Epithelial cell of prostate (primary cell): ENCODE measurements around the gene MAP10.
A peak's percentile ranks its signal among the peaks of the same experiment; 100 is the strongest.
"Not testable (repeated sequence)": the region's sequence is repeated elsewhere in the genome, so short reads cannot be mapped to it uniquely, and the experiment has no call there.

ENCODE experiments used
- DNase-seq: peaks from one replicate; pipeline ENCODE4 v3.0.0-alpha.2; 2011; ENCODE audit warnings: low read depth, low spot score
- H3K27ac ChIP-seq: fragments of 450-650 bp; 2 replicates; pipeline ENCODE4 v1.5.1; 2017; ENCODE audit warnings: mild to moderate bottlenecking

MAP10 gene, protein sequence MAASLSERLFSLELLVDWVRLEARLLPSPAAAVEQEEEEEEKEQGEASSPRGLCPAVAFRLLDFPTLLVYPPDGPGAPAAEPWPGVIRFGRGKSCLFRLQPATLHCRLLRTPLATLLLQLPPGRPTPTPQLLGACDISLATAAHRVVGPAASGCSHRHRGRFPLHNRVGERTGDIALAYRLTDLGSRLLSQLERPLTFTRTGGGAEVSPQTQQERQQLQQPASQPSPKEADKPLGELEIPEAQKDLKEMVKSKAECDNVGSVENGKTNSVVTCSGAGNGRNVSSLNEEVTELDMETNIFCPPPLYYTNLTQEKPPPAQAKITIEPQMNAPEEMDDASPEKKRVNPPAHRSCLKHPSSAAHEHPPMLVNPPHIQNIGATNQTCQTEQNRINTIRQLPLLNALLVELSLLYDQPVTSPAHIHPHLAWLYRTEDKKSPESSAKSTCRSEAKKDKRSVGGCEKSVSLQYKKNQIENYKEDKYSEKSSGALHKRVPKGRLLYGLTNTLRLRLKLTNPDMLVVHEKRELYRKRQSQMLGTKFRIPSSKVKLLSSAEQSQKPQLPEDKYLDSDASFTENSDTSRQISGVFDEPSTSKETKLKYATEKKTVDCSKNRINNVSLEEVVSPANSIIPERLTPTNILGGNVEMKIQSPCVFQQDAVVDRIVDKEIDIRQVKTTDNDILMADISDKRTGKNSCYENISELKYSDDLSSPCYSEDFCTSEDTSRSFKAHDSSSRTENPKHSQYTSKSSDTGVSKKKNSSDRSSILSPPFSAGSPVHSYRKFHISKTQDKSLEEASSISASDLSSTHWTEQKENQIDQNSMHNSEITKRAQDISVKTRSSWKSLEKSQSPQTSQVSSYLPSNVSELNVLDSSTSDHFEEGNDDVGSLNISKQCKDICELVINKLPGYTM

DNA sequence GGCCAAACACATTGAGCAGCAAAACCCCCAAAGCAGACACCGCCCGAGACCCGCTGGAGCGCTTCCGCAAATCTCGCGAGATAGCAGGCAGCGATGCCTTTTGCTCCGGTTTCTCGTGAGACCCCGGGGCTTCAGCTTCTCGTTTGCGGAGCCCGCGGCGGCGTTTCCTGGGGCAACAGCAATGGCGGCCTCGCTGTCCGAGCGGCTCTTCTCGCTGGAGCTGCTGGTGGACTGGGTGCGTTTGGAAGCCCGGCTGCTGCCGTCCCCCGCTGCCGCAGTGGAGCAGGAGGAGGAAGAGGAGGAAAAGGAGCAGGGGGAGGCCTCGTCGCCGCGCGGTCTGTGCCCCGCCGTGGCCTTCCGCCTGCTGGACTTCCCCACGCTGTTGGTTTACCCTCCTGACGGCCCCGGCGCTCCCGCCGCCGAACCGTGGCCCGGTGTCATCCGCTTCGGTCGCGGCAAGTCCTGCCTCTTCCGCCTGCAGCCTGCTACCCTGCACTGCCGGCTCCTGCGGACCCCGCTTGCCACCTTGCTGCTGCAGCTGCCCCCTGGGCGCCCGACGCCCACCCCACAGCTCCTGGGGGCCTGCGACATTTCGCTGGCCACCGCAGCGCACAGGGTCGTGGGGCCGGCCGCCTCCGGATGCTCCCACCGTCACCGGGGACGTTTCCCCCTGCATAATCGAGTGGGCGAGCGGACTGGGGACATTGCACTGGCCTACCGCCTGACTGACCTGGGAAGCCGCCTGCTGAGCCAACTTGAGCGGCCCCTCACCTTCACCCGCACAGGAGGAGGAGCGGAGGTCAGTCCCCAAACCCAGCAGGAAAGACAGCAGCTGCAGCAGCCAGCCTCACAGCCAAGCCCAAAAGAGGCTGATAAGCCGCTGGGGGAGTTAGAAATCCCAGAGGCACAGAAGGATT lies at the start of gene MAP10:
Gene MAP10 (plus strand): TSS at position 148 of the 917 bp plus-strand sequence. CDS start 34 bp downstream, at position 182.
- H3K27ac ChIP-seq: no peak within 1 kb of the TSS
- no peak for DNase-seq

DNA sequence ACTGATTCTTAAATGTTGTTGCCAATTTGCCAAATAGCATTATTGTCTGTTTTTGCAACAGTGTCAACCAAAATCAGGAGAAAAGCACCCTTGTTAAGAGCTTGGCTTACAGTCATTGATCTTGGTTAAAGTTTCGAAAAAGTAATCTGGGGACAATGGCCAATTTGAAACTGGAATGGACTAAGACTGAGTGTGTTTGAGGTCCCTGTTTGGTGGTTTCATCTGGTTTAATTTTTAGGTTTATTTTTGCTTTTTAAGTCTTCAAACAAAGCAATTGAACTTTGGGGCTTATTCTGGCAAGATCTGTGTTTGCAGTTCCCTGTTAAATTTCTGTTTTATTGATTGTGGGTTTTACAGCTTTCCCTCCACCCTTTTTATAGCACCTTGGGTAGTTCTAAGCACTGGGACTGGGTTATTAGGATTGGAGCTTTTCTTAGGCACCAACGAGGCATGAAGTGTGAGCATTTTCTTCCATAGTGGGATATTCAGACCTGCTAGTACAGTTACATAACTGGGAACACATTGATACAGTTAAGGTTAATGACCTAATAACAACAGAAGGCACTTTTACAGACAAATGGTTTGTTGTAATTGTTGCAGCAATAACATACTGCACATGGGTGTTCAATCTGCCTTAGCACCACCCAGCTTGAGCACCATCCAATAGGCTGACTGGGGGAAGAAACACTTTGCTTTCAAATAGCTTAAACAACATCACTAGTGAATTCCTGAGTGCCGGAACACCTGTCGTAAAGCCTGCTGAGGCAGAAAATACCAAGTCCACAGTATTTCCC lies 40.6 kb upstream of the MAP10 start:
- no peak for DNase-seq
- H3K27ac ChIP-seq: no peak overlapping the region

DNA sequence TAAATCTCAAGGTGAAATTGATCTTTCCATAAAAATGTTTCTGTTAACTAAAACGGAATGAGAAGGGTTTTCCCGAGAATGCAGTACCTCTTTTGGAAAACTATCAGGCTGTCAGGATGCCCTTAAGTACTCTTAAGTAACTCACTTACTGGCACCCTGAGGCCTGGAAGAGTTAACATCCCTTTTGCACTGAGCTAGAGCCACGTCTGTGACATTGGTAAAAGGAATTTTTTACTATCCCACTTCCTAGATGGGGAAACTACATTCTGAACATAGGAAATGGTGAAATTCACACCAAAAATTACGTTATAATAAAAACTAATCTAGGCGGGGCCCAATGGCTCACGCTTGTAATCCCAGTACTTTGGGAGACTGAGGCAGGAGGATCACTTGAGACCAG lies 39.7 kb upstream of the MAP10 start:
- no peak overlapping the region for H3K27ac ChIP-seq
- DNase-seq: no peak

DNA sequence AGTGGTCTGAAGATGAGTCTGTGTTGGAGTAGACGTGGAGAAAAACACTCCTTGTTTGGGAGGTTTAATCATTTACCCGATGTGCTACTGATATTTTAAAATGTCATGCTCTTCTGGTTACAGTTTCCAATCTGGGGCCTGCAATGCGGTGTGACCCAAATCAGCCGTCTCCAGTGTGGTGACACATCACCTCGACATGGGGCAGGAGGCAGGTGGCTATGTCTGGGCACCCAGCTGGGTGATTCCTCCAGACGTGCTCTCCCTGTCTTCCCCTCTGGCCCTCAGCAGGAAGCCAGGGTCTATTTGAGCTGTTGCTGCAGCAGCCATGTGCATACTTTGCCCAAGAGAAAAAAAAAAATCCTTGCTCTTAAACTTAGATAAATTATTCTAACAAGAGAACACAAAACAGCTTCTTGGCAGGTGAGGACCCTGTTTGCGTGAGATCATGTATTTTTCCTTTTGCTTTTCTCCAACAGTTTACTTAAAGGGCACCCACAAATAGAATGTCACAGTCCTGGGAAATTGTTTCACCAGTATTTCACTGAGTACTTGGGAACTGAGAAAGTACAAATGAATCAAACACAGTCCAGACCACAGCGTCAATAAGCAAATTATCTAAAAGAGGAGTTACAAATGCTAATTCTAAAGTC lies 38.9 kb upstream of the MAP10 start:
- no peak overlapping the region for H3K27ac ChIP-seq
- DNase-seq: no peak

DNA sequence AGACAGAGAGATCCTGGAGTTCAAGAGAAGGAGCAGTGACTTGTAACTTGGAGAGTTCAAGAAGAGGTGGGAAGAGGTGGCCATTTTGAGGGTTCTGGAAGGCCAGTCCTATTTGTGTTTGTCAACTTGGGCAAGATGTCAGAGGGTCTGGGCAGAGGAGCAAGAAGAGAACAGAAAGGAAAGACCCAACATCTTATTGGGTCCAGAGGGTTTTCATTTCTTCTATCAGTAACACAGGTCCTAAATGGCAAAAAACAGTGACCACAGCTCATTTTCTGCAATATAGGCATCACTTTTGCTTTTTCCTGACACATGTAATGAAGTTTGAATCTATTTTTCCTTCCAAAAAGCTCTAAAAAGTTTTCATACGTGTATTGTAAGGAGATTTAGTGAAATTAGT lies 38.3 kb upstream of the MAP10 start:
- DNase-seq: no peak
- H3K27ac ChIP-seq: peak overlapping the region; percentile 51

DNA sequence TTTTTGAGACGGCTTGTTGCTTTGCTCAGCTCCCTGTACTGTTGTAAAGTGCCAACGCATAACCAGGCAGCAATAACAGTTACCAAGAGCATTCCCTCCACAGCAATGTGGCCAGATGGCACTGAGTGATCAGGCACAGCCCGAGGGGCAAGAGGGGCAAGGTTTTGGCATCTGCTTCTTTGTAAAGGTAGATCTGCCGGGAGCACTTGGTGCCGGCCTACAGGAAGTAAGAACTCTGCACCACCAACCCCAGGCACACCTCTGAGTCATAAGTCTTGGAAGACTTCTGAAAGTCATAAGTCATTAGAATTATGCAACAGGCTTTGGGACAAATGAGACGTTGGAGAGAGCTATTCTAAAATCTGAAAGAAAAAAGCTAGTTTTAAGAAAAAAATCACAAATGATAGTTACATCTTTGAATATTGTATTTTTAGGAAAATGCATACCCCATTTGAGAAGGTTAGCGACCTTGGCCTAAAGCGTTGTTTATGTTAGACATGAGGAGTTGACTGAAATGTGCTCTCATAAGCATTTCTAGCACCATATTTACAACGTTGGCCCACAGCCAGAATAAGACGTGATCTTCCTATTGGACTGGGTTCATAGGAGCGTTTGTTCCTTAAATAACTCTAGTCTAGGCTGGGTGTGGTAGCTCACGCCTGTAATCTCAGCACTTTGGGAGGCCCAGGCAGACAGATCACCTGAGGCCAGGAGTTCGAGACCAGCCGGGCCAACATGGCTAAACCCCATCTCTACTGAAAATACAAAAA lies 37.7 kb upstream of the MAP10 start:
- peak; percentile 73 for DNase-seq
- H3K27ac ChIP-seq: peak overlapping the region; percentile 51

DNA sequence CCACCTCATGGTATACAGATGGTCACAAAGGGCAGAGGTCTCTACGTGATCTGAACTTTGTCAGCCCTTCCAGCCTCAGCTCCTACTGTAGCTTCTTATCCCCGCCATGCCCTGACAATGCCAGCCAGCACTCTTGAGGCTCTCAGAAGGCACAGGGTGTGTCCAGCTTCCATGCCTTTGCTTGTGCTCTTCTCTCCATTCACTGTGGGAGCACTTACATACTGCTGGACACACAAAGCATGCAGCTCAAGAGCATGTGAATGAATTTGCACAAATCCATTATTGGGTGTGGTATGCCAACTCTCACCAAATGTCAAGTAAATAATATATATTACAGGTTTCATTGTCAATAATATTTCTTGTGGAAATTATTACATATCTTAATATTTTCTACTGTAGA lies 36.4 kb upstream of the MAP10 start:
- DNase-seq: no peak
- H3K27ac ChIP-seq: no peak overlapping the region

DNA sequence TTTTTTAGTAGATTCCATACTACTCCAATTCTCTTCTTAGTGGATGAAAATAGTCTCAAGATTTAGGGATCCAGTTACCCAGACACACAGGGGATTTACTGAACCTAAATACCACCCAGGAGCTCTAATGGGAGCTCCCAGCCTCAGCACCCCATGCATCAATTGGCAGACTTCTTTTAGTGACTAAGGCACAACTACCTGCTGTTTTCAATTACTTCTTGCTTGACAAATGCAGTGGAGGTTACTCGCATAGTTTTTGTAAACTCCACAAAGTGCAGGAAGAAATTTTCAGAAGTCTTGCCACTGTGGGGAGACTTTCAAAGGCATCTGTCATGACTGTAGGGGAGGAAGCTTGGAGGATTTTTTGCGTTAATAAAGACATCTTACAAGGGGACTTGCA lies 35.5 kb upstream of the MAP10 start:
- no peak overlapping the region for H3K27ac ChIP-seq
- no peak for DNase-seq

DNA sequence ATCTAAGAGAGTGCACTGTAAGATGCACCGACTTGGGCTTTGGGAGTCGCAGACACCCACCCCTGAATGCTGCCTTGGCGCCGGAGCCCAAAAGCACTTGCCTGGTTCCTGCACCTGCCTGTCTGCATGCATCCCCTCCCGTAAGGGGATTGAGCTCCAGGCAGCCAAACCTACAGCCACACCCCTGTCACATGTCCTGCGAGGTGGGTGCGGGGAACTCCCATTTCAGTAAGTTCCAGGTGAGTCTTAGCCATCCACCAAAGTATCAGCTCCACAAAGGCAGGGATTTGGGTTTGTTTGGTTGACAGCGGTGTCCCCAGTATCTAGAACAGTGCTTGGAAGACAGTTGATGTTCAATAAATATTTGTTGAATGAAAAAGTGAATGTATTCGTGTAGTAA lies 31.5 kb upstream of the MAP10 start:
- H3K27ac ChIP-seq: no peak overlapping the region
- no peak for DNase-seq

DNA sequence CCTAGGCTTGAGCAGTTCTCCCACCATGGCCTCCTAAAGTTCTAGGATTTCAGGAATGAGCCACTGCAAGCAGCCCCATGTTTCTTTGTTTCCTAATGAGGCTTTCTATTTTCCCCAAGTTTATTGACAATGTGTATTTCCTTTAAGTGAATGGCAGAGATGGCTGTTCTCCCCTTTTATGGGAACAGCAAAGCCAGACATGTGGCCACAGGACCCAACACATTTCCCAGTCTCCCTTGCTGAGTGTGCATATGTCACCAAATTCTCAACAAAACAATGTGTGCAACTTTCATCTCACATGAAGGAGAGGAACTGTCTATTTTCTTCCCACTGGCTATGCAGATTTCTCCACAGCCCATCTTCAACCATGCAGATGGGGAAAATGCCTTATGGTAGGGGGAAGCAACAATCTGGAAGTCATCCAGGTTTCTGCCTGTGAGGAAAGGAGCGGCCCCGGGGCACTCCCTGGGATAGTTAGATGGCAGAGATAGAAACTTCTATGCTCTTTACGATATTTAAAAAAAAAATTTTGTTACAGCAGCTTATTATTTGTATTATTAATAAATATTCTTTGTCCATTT lies 28.6 kb upstream of the MAP10 start:
- no peak overlapping the region for H3K27ac ChIP-seq
- DNase-seq: no peak

DNA sequence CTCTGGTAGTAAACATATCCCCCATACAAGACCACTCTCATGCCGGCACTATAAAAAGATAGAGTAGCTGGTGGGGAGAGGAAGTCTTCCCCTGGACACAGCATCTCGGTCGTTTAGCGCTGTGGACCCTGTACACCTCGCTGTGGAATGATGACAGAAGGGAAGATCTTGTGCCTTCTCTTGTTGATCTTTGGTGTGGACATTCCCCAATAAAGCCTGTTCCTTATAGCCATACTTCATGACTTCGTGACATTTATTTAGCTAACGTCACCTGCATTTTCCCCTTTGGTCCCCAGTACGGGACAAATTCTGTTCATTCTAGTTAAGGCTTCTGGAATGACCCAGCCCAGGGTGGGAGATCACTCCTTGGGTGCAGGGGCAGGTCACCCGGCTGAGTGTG lies 24.9 kb upstream of the MAP10 start:
- DNase-seq: no peak

DNA sequence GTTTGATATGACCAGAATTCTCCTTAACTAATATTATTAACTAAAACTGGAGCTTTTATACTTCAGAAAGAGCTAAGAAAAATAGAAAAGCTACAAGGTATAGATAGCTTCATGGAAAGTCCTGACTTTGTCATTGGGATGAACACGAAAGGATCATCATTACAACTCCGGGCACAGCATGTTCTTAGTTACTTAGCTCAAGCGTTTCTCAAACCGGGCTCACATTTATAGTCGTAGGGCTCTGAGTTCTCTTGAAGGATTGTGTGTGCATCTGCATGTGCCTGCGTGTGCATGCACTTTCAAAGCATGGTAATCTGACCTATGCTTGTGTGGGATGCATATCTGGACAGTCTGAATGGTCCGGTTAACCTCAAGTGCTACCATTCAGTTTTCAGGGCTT lies 20.4 kb upstream of the MAP10 start:
- DNase-seq: no peak
- no peak overlapping the region for H3K27ac ChIP-seq

More for the DNA sequence above, 24.9 kb upstream of the MAP10 start:
- no peak overlapping the region for H3K27ac ChIP-seq

DNA sequence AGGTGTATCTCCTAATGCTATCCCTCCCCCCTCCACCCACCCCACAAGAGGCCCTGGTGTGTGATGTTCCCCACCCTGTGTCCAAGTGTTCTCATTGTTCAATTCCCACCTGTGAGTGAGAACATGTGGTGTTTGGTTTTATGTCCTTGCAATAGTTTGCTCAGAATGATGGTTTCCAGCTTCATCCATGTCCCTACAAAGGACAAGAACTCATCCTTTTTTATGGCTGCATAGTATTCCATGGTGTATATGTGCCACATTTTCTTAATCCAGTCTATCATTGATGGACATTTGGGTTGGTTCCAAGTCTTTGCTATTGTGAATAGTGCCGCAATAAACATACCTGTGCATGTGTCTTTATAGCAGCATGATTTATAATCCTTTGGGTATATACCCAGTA lies 19.6 kb upstream of the MAP10 start:
- not testable (repeated sequence) for H3K27ac ChIP-seq, DNase-seq

DNA sequence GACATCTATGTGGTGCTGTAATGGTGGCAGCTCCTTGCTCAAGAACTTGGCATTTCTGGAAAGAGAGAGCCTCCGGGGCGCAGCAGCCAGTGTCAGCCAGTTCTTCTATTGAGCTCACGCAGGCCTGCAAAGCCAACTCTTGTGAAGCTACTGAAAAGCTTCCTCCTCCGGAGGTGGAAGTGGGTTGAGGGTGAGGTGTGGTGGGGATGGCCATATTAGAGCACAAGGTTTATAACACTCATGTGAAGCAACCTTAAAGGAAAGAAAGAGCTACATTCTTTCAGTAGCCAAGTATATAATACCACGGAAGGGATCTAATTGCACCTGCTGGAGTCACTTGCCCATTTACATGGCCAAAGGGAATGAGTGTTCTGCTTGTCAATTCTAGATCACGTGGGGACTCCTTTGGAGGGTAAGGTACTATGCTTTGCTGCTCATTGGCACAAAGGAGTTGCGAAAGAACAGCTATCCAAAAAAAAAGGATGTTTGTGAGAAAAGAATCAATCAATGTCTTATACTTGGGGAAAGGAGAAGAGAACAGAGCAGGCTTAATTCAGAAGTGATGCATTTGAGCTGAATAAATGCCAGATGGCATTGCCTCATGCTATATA lies 18.3 kb upstream of the MAP10 start:
- no peak overlapping the region for H3K27ac ChIP-seq
- DNase-seq: no peak

DNA sequence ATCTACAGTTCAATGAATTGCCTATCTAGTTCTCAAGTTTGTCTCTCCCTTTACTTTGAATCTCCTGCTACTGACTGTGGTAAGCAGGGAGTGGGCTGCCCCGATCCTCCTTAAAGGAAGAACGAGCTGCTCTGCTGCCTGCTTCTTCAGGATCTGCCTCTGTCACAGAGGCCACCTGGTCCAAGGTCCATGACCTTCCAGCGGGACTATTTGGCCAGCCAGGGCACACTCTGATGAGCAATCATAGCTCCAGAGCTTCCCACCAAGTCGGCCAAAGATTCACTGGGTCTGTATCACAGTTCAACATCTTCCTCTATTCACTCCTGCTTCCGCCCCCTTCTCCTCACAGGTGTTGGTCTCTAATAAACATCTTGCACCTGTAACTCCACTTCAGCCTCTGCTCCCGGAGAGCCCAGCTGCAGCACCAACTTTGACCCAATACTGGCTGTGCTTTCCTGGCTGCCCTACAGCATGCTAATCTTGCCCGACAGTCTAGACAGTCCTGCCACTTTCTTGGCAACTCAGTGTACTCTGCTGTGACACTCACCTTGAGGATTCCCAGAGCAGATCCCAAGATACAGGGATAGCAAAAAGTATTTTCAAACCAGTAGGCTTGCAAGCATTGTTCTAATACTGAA lies 16.9 kb upstream of the MAP10 start:
- no peak for DNase-seq
- H3K27ac ChIP-seq: no peak overlapping the region

DNA sequence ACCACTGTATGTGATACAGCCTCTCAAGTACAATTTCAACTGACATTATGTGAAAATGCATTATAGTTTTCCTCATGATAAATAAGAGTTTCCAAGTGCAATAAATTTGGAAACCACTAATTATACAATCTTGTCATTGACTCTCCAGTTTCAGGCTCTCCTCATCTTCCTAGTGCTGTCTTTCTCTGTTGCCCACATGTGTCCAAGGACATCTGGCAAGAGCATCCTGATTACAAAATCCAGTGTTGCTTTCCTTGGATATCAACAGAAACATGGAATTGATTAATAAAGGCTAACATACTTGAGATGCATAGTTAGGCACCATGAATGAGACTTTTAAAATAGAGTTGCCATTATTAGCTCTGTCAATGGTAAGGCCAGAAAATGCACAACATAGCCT lies 15.6 kb upstream of the MAP10 start:
- H3K27ac ChIP-seq: no peak overlapping the region
- no peak for DNase-seq

DNA sequence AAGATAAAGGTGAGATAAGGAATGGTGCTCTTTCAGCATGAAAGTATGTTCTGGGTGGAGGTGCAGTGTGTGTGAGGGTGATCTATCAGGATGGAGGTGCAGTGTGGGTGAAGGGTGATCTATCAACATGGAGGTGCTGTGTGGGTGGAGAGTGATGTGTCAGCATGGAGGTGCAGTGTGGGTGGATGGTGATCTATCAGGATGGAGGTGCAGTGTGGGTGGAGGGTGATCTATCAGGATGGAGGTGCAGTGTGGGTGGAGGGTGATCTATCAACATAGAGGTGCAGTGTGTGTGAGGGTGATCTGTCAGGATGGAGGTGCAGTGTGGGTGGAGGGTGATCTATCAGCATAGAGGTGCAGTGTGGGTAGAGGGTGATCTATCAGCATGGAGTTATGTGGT lies 12.3 kb upstream of the MAP10 start:
- no peak for DNase-seq
- no peak overlapping the region for H3K27ac ChIP-seq
